GM23338 (cell line): ENCODE measurements around the gene NRF1. TPM values are rescaled to one million over a fixed set of nuclear protein-coding genes. Genes with fewer than 3 reads are reported as not detected.
"Not testable (repeated sequence)": the region's sequence is repeated elsewhere in the genome, so short reads cannot be mapped to it uniquely, and the experiment has no call there.

ENCODE experiments used
- ATAC-seq: fragments of 200-7000 bp; cut with Tn5 transposase; 3 replicates; pipeline ENCODE4 v1.9.1; 2020
- DNase-seq: peaks from one replicate; pipeline ENCODE4 v3.0.0-alpha.2; 2015; ENCODE audit warnings: low spot score
- H2AFZ ChIP-seq: fragments of 200-600 bp; sonication (generic); 2 replicates; pipeline ENCODE4 v1.8.0; 2016; ENCODE audit warnings: antibody characterized with exemption, mild to moderate bottlenecking, moderate library complexity
- H3F3A ChIP-seq: fragments of 200-600 bp; sonication (generic); replicated peaks from 2 replicates; pipeline ENCODE4 v1.8.0; 2017; ENCODE audit warnings: antibody characterized with exemption, mixed run types, low read depth
- H3K27ac ChIP-seq: fragments of 200-600 bp; sonication (generic); 2 replicates; pipeline ENCODE4 v1.6.1; 2016; ENCODE audit warnings: low read depth
- H3K27me3 ChIP-seq: fragments of 200-600 bp; sonication (generic); 2 replicates; pipeline ENCODE4 v1.8.0; 2016; ENCODE audit warnings: mild to moderate bottlenecking, mixed run types, moderate library complexity; ENCODE audit not compliant: insufficient read depth
- H3K36me3 ChIP-seq: fragments of 200-600 bp; sonication (generic); 2 replicates; pipeline ENCODE4 v1.8.0; 2016; ENCODE audit warnings: mild to moderate bottlenecking; ENCODE audit not compliant: insufficient read depth
- H3K4me1 ChIP-seq: fragments of 200-600 bp; sonication (generic); 2 replicates; pipeline ENCODE4 v1.8.0; 2016; ENCODE audit warnings: mild to moderate bottlenecking, moderate library complexity; ENCODE audit not compliant: insufficient read depth
- H3K4me2 ChIP-seq: fragments of 200-600 bp; sonication (generic); 2 replicates; pipeline ENCODE4 v1.7.1; 2017; ENCODE audit warnings: mixed run types
- H3K4me3 ChIP-seq: fragments of 200-600 bp; sonication (generic); 2 replicates; pipeline ENCODE4 v1.6.1; 2016; ENCODE audit warnings: mixed run types
- H3K79me2 ChIP-seq: fragments of 200-600 bp; sonication (generic); replicated peaks from 2 replicates; pipeline ENCODE4 v1.8.0; 2017; ENCODE audit warnings: mild to moderate bottlenecking; ENCODE audit not compliant: insufficient read depth
- H3K9me2 ChIP-seq: fragments of 200-600 bp; sonication (generic); 2 replicates; pipeline ENCODE4 v1.8.0; 2017; ENCODE audit not compliant: insufficient read depth
- H4K20me1 ChIP-seq: fragments of 200-600 bp; sonication (generic); replicated peaks from 2 replicates; pipeline ENCODE4 v1.8.0; 2017; ENCODE audit warnings: mild to moderate bottlenecking; ENCODE audit not compliant: insufficient read depth
- H3K27ac Mint-ChIP-seq: 2 replicates; pipeline ENCODE4 v1.8.0; 2020; ENCODE audit warnings: inconsistent platforms, mild to moderate bottlenecking, moderate library complexity, mixed read lengths
- H3K27me3 Mint-ChIP-seq: 3 replicates; pipeline ENCODE4 v1.8.0; 2022; ENCODE audit warnings: low read depth, mild to moderate bottlenecking, moderate library complexity, mixed read lengths, inconsistent platforms; ENCODE audit not compliant: insufficient read depth, poor library complexity
- H3K36me3 Mint-ChIP-seq: 3 replicates; pipeline ENCODE4 v1.8.0; 2021; ENCODE audit warnings: low read depth, mild to moderate bottlenecking, inconsistent platforms, moderate library complexity, mixed read lengths
- H3K4me1 Mint-ChIP-seq: 3 replicates; pipeline ENCODE4 v1.8.0; 2020; ENCODE audit warnings: mild to moderate bottlenecking, inconsistent platforms, mixed read lengths
- H3K4me3 Mint-ChIP-seq: 3 replicates; pipeline ENCODE4 v1.8.0; 2021; ENCODE audit warnings: moderate library complexity, mild to moderate bottlenecking, inconsistent platforms, mixed read lengths
- H3K9me3 Mint-ChIP-seq: 3 replicates; pipeline ENCODE4 v1.8.0; 2020; ENCODE audit warnings: moderate library complexity, mild to moderate bottlenecking, inconsistent platforms, mixed read lengths
- CREB1 ChIP-seq: fragments of 250-450 bp; sonication (Bioruptor Pico); IDR thresholded peaks from 2 replicates; pipeline ENCODE4 v1.5.0; 2020; ENCODE audit warnings: low read depth, mild to moderate bottlenecking, moderate library complexity
- JUNB ChIP-seq: IDR thresholded peaks from one replicate; pipeline ENCODE4 v1.6.1; 2016; ENCODE audit warnings: antibody characterized with exemption; ENCODE audit not compliant: unreplicated experiment
- STAT1 ChIP-seq: IDR thresholded peaks from one replicate; pipeline ENCODE4 v1.6.1; 2016; ENCODE audit warnings: antibody characterized with exemption; ENCODE audit not compliant: unreplicated experiment
- ZNF114 ChIP-seq: fragments of 250-450 bp; sonication (Bioruptor Pico); IDR thresholded peaks from 2 replicates; pipeline ENCODE4 v1.5.0; 2020; ENCODE audit warnings: mild to moderate bottlenecking, moderate library complexity
- ZNF331 ChIP-seq: fragments of 250-450 bp; sonication (Bioruptor Pico); IDR thresholded peaks from 2 replicates; pipeline ENCODE4 v1.5.0; 2020; ENCODE audit warnings: low read depth, mild to moderate bottlenecking, moderate library complexity
- polyA plus RNA-seq: library from polyadenylated mRNA; unstranded; fragments of >200 nt; fragmentation: Nextera tagmentation; extraction: Ambion mirVana; gene quantifications from 2 replicates; pipeline ENCODE4 v1.2.1, GENCODE V29; 2016
- total RNA-seq: library from RNA; depleted of rRNA; stranded (reverse); fragments of >200 nt; shearing (Covaris generic); gene quantifications from 2 replicates; pipeline ENCODE4 v1.2.3, GENCODE V29; 2014
- TF ChIP-seq, protein P1 (sequence below): IDR thresholded peaks from 2 replicates; pipeline ENCODE4 v1.6.1; 2016; ENCODE audit warnings: antibody characterized with exemption
- TF ChIP-seq, protein P2 (sequence below), 2 experiments: fragments of 200-600 bp in 1 of 2; sonication (generic) in 1 of 2; conservative IDR thresholded peaks; 2 replicates each; pipeline versions ENCODE4 v1.5.1 to v1.6.1; 2016 to 2017; ENCODE audit warnings: antibody characterized with exemption in 2 of 2, low read depth in 2 of 2, mild to moderate bottlenecking in 2 of 2, moderate library complexity in 1 of 2
- TF ChIP-seq, protein P3 (sequence below): fragments of 250-450 bp; sonication (Bioruptor Pico); IDR thresholded peaks from 2 replicates; pipeline ENCODE4 v1.5.0; 2020; ENCODE audit warnings: mild to moderate bottlenecking, moderate library complexity

NRF1 gene
- total and polyA plus RNA-seq, 2 experiments from 2014 or later: 5.3 to 24.6 TPM

DNA sequence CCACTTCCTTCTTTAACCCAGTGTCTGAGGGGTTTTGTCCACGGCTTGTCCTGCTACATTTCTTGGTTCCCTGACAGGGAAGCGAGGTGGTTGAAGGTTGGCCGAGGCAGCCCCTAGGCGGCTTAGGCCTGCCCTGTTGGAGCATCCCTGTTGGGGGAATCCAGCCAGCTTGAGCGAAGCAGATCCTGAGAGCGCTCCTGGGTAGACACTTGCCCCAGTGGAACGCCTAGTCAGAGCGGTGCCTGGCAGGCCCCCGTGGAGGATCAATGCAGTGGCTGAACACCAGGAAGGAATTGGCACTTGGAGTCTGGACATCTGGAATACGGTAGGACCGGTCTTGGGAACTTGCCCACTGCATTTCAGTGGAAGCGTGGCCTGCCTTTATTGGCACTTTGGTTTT lies 32.7 kb upstream of the NRF1 start (continued):
- TF ChIP-seq, protein P1, sequence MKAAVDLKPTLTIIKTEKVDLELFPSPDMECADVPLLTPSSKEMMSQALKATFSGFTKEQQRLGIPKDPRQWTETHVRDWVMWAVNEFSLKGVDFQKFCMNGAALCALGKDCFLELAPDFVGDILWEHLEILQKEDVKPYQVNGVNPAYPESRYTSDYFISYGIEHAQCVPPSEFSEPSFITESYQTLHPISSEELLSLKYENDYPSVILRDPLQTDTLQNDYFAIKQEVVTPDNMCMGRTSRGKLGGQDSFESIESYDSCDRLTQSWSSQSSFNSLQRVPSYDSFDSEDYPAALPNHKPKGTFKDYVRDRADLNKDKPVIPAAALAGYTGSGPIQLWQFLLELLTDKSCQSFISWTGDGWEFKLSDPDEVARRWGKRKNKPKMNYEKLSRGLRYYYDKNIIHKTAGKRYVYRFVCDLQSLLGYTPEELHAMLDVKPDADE: no peak
- TF ChIP-seq ZNF114 (CRISPR knock-in tag): no peak

- Mint-ChIP-seq H3K36me3 (peaks cover 16% of the 10 kb centered on the region; the same call in 2 of the 3 replicates), H3K27me3 (peaks cover 10% of the 10 kb centered on the region), H3K9me3 (peaks cover 40% of the 10 kb centered on the region)
- not testable (repeated sequence) for H3K79me2 ChIP-seq, H4K20me1 ChIP-seq, ATAC-seq, DNase-seq, H3K36me3 ChIP-seq, H3K27ac ChIP-seq, H3K27ac Mint-ChIP-seq, H3K4me3 ChIP-seq, H3K27me3 ChIP-seq, H3K9me2 ChIP-seq, H3K4me1 ChIP-seq, H3K4me1 Mint-ChIP-seq, H2AFZ ChIP-seq, H3K4me2 ChIP-seq, H3K4me3 Mint-ChIP-seq, H3F3A ChIP-seq
Observed at GRCh38 chr7:129586179-129586578, 25.3 kb upstream of the NRF1 start.

DNA sequence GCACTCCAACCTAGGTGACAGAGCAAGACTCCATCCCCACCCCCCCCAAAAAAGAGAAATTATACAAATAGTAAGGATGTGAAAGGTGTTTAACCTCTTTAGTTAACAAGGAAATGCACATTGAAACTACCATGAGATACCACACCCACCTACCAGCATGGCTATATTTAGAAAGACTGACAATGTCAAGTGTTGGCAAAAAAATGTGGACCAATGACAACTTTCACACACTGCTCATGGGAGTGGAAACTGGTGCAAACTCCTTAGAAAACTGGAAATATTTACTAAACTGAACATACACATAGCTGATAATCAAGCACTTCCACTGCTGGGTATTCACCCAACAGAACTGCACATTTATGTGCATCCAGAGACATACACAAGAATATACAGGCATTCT lies 23.3 kb upstream of the NRF1 start:
- H3K4me1 Mint-ChIP-seq: no peaks in the 10 kb centered on the region
- DNase-seq (no peak), ATAC-seq (no peak)
- Histone ChIP-seq H3K4me2 (no peak overlapping the region), H3K4me1 (no peaks in the 10 kb centered on the region), H4K20me1 (no peaks in the 10 kb centered on the region), H3K27ac (no peak overlapping the region), H3F3A (no peaks in the 10 kb centered on the region), H3K36me3 (no peaks in the 10 kb centered on the region; the same call in 1 of the 2 replicates), H3K9me2 (no peaks in the 10 kb centered on the region), H3K79me2 (no peaks in the 10 kb centered on the region), H2AFZ (no peak overlapping the region), H3K4me3 (no peak overlapping the region), H3K27me3 (no peaks in the 10 kb centered on the region)
- no peak overlapping the region for H3K27ac Mint-ChIP-seq
- peaks cover 40% of the 10 kb centered on the region for H3K9me3 Mint-ChIP-seq
- H3K36me3 Mint-ChIP-seq: peaks cover 16% of the 10 kb centered on the region; the same call in 2 of the 3 replicates
- no peak overlapping the region for H3K4me3 Mint-ChIP-seq
- H3K27me3 Mint-ChIP-seq: peaks cover 6% of the 10 kb centered on the region
- TF ChIP-seq, protein P2, sequence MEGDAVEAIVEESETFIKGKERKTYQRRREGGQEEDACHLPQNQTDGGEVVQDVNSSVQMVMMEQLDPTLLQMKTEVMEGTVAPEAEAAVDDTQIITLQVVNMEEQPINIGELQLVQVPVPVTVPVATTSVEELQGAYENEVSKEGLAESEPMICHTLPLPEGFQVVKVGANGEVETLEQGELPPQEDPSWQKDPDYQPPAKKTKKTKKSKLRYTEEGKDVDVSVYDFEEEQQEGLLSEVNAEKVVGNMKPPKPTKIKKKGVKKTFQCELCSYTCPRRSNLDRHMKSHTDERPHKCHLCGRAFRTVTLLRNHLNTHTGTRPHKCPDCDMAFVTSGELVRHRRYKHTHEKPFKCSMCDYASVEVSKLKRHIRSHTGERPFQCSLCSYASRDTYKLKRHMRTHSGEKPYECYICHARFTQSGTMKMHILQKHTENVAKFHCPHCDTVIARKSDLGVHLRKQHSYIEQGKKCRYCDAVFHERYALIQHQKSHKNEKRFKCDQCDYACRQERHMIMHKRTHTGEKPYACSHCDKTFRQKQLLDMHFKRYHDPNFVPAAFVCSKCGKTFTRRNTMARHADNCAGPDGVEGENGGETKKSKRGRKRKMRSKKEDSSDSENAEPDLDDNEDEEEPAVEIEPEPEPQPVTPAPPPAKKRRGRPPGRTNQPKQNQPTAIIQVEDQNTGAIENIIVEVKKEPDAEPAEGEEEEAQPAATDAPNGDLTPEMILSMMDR (conservative IDR thresholded peaks at IDR 0.05; ENCODE audit: low read depth in 2 of 2): no peak
- no peak for TF ChIP-seq JUNB
- TF ChIP-seq STAT1: no peak
- no peak for TF ChIP-seq CREB1 (CRISPR knock-in tag)
- TF ChIP-seq, protein P3, sequence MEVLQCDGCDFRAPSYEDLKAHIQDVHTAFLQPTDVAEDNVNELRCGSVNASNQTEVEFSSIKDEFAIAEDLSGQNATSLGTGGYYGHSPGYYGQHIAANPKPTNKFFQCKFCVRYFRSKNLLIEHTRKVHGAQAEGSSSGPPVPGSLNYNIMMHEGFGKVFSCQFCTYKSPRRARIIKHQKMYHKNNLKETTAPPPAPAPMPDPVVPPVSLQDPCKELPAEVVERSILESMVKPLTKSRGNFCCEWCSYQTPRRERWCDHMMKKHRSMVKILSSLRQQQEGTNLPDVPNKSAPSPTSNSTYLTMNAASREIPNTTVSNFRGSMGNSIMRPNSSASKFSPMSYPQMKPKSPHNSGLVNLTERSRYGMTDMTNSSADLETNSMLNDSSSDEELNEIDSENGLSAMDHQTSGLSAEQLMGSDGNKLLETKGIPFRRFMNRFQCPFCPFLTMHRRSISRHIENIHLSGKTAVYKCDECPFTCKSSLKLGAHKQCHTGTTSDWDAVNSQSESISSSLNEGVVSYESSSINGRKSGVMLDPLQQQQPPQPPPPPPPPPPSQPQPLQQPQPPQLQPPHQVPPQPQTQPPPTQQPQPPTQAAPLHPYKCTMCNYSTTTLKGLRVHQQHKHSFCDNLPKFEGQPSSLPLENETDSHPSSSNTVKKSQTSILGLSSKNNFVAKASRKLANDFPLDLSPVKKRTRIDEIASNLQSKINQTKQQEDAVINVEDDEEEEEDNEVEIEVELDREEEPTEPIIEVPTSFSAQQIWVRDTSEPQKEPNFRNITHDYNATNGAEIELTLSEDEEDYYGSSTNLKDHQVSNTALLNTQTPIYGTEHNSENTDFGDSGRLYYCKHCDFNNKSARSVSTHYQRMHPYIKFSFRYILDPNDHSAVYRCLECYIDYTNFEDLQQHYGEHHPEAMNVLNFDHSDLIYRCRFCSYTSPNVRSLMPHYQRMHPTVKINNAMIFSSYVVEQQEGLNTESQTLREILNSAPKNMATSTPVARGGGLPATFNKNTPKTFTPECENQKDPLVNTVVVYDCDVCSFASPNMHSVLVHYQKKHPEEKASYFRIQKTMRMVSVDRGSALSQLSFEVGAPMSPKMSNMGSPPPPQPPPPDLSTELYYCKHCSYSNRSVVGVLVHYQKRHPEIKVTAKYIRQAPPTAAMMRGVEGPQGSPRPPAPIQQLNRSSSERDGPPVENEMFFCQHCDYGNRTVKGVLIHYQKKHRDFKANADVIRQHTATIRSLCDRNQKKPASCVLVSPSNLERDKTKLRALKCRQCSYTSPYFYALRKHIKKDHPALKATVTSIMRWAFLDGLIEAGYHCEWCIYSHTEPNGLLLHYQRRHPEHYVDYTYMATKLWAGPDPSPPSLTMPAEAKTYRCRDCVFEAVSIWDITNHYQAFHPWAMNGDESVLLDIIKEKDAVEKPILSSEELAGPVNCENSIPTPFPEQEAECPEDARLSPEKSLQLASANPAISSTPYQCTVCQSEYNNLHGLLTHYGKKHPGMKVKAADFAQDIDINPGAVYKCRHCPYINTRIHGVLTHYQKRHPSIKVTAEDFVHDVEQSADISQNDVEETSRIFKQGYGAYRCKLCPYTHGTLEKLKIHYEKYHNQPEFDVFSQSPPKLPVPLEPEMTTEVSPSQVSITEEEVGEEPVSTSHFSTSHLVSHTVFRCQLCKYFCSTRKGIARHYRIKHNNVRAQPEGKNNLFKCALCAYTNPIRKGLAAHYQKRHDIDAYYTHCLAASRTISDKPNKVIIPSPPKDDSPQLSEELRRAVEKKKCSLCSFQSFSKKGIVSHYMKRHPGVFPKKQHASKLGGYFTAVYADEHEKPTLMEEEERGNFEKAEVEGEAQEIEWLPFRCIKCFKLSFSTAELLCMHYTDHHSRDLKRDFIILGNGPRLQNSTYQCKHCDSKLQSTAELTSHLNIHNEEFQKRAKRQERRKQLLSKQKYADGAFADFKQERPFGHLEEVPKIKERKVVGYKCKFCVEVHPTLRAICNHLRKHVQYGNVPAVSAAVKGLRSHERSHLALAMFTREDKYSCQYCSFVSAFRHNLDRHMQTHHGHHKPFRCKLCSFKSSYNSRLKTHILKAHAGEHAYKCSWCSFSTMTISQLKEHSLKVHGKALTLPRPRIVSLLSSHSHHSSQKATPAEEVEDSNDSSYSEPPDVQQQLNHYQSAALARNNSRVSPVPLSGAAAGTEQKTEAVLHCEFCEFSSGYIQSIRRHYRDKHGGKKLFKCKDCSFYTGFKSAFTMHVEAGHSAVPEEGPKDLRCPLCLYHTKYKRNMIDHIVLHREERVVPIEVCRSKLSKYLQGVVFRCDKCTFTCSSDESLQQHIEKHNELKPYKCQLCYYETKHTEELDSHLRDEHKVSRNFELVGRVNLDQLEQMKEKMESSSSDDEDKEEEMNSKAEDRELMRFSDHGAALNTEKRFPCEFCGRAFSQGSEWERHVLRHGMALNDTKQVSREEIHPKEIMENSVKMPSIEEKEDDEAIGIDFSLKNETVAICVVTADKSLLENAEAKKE (CRISPR knock-in tag): no peak
- no peak for TF ChIP-seq ZNF114 (CRISPR knock-in tag)
- TF ChIP-seq ZNF331 (CRISPR knock-in tag): no peak
